Measurements from ENCODE around the gene GPS1.

DNA sequence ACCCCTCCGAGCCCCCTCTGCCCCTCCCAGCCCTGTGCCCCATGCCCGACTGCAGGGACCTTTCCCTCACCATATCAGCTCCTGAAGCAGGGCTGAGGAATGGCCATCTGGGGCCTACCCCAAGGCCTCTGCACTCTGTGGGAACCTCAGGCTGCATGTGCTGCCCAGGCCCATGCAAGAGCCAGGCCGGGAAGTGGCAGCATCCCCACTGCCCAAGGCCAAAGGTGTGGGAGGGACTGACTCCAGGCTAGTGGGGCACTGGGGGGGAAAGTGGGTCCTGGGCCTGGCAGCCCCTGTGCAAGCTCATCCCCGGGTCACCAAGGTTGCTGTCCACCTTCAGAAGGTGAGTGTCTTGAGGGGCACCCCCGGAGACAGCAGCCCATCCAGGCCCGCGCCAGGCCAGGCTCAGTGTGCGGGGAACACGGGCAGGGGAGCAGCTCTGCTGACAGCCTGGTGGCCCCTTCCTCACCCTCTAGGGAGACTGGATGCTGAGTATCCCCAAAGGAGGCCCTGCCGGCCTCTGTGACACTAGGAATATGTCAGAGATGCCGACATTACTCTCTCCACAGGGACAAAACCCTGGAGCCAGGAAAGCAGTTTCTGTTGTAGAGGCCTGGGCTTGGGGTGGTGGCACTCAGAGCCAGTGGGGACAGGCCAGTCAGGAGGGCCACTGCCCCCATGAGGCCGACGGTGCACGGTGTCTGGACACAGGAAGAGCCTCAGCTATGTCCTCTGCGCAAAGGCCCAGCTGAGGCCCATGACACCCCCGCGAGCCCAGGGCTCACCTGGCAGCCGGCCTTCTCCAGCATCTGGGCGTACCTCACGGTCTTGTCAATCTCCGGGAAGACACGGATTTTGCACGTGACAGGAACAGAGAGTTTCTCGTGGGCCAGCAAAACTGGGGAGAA lies 10.6 kb downstream of the GPS1 start:
- no peak for TF ChIP-seq EZH2 (IDR thresholded peaks at IDR 0.05; ENCODE audit: insufficient read depth, low read length)
- TF ChIP-seq, protein P1, sequence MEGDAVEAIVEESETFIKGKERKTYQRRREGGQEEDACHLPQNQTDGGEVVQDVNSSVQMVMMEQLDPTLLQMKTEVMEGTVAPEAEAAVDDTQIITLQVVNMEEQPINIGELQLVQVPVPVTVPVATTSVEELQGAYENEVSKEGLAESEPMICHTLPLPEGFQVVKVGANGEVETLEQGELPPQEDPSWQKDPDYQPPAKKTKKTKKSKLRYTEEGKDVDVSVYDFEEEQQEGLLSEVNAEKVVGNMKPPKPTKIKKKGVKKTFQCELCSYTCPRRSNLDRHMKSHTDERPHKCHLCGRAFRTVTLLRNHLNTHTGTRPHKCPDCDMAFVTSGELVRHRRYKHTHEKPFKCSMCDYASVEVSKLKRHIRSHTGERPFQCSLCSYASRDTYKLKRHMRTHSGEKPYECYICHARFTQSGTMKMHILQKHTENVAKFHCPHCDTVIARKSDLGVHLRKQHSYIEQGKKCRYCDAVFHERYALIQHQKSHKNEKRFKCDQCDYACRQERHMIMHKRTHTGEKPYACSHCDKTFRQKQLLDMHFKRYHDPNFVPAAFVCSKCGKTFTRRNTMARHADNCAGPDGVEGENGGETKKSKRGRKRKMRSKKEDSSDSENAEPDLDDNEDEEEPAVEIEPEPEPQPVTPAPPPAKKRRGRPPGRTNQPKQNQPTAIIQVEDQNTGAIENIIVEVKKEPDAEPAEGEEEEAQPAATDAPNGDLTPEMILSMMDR (IDR thresholded peaks at IDR 0.05; ENCODE audit: insufficient read depth, low read depth, low read length): no peak
